Right hindlimb (tissue), 1 donor: Measurements from ENCODE around the gene PLA2G4E.

Experiments used
- DNase-seq: peaks from one replicate; pipeline ENCODE4 v3.0.0-alpha.2; 2018

The PLA2G4E gene

GRCh38 chr15:41990243-41990605, 30.6 kb downstream of the PLA2G4E start:
- DNase-seq, result no peak

DNA sequence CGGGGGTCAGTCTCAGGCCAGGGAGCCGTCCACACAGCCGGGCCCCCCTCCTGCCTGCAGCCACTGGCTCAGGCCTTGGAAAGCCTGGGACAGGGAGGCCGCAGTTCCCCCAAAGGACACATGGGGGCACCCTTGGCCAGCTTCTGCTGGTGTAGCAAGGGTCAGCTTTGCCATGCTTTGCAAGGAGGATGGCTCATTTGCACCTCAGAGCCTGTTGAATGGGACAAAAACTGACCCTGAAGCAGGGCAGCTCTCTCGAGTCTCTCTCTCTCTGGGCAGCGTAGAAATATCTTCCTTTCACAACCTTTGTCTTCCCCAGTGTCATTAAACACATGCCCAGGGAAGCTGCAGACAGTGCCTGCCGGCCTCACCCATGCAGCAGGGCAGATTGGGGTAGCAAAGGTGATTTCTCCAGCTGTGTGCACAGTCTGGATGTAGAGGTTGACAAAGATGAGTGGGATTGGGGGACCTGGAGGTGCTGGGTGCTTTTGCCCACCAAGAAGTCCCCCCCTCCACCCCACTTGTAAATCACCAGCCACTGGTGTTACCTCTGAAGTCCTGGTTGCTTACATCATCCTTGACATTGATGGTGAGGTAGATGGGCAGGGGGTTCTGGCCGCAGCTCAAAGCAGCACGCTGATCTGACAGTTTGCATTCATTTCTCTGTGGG, 31.1 kb downstream of the PLA2G4E start:
- peak; percentile 89 for DNase-seq

GRCh38 chr15:41988896-41989572, 31.8 kb downstream of the PLA2G4E start:
- DNase-seq, result no peak

DNA sequence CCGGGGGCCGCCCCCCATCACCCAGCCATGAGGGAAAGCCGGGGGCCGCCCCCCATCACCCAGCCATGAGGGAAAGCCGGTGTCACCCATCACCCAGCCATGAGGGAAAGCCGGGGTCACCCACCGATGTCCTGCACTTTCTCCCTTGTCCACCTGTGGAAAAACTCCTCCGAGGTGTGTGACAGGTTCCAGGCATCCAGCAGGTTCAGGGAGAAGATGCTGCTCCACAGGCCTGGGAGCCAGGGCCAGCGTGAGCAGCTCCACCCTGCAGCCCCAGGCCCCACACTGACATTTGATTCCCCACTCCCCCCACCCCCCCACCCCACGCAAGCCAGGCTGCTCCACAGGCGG, 32.9 kb downstream of the PLA2G4E start:
- DNase-seq, result no peak

DNA sequence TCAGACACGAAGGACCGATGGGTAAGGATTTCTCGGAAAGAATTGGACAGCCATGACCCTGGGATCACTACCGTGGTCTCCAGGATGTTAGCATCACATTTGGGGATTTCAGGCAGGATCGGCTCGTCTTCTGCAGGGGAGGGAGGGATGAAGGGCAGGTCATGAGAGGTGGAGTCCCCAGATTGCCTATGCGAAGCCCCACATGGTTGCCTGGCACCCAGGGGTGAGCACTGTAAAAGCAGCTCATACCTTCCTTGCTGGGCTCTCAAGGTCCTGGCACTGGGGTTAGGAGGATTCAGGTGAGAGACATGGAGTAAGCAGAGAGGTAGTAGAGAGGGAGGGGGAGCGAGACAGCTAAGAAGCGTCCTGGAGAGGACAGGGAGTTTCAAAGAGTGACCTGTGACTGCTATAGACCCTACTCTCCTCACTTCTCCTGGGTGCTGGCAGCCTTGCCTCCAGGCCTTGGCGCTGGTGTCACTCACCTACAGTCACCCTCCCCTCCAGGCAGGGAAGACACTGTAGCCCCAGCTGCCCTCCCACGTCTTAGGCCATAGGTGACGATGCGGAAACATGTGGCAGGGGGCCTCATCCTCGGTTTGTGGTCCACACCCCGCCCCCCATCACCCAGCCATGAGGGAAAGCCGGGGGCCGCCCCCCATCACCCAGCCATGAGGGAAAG, 33.5 kb downstream of the PLA2G4E start:
- no peak for DNase-seq

- DNase-seq, result no peak
These were observed 35.3 kb downstream of the PLA2G4E start for GRCh38 chr15:41985236-41986160.

DNA sequence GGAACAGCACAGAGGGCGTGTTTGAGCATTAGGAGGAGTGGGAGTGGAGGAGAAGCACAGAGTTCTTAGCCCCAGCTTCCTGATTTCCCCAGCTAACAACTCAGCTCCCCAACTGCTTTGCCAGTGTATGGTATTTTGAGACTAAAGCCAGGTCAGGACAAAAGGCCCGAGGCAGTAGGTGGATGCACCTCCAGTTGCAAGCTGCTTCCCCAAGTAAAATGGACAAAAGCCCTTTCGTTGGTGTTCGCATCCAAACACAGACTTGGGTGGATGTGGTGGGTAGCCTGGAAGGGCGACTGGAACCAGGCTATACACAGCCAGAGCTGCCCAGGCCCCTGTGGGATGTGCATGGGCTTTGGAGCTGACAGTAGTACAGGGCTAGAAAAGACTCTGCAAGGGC, 36.2 kb downstream of the PLA2G4E start:
- DNase-seq, result no peak

DNA sequence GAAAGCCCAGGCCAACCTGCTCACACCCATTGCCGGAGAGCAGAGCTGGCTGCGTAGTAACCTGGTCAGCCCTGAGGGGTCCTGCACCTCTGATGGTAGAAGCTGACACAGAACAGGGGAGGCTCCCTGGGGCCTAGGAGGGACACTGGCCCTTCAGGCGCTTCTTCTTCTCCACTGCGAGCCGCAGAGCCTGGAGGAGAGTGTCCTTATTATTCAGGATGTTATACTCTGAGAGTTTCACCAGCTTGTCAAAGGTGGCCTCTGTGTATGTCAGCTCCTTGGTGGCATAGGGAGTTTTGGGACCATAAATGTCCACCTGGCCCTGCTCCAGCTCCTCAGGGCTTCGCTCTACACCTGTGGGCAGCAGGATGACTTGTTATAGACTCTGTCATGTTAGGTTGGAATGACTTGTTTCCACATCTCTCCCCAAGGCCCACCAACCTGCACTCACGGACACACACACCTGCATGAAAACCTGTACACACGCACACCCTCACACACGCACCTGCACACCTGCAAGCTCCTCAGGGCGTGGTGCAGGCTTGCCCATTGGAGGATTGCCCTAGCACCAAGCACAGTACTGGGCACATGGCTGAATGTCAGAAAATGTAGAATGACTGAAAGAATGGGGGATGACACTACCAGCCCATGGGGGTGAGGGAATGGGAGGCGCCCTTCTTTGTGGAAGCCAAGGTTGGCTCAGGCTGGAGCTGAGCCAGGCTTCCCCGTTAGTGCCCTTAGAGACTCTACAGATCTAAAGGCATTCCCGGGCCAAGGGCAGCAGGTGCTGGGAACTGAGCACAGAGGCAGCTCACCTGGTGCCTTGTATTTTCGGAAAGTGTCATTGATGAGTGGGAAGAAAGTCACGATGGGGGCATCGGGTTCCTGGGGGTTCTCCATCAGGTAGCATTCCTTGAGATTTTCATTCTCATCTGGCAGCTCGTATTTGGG, 36.9 kb downstream of the PLA2G4E start:
- DNase-seq, result no peak

DNA sequence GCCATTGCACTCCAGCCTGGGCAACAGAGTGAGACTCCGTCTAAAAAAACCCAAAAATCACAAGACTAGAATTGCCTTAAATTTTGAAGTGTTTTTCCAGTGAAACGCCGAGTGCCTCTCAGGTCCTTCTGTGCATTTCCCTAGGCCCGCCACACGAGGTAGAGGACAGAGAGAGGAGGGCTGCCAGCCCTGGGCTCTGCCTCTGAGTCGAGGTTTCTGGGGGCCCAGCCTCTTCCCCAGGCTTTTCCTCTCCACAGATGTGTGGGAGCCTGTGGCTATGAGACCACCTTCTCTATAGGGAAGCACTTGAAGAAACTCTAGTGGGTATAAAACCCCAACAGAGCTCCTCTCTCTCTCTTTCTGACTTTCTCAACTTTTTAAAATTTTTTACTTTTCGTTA, 37.6 kb downstream of the PLA2G4E start:
- no peak for DNase-seq

DNA sequence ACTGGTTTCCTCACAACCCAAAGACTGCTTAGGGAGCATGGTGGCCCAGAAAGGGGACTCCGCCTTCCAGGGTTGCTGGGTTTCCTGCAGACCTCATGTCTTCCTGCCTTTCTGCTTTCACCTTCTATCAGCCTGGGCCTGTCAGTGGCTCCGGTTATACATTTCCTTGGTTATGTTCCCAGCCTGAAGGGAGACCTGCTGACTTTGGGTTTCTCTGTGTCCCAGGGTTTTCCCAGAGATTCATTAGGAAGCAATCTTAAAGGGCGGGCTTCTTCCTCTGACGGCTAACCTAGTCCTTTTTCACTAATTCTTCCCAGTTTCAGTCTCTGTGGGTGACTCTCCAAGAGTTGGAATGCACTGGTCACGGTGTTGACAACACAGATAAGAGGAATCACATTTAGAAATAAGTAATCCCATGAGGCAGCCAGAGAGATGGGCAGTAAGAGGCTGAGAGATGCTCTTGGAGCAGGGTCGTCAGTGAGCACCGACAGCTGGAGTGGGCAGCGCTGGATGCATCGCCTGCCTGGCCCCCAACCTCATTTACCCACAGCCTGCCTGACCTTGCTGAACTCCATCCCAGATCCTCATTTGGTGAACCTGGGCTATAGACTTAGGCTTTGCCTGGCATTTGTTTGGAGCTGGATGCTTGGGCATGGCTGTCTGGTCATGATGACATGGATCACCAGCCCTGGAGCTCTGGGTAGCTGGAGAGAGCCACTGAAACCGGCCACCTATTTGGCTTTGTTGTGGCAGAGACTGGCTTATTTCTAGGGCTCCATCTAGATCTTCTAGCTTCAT, 38.5 kb downstream of the PLA2G4E start:
- no peak for DNase-seq

DNA sequence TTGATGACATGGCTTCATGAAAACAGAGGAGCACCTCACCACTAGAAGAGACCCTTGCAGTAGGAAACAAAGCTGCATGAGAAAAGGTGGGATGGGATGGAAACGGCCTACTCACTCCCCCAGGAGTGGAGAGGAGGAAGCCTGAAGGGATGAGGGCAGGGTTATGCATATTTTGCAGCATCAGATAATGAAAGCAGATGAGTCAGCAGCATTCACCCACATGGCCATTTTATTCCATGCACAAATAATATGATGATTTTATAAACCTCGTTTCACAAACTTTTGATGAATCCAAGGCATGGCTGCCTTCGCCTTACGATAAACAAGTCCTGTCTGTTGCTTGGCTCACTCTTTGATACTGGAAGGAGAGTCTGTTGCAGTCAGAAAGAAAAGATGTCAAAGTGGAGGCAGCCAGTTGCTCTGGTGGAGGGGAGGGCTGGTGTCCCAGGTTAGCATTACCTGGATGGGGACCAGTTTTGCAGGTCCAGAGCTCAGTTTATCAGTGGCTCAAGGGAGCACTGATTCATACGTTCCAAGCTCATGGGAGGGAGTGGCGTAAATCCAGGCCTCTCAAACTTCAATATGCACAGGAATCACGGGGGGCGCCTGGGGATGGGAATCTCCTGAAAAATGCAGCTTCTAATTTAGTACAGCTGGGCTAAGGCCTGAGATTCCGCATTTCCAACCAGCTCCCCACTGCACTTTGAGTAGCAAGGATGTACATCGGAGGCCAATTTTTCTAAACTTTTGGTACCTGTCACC, 39.3 kb downstream of the PLA2G4E start:
- DNase-seq, result no peak

DNA sequence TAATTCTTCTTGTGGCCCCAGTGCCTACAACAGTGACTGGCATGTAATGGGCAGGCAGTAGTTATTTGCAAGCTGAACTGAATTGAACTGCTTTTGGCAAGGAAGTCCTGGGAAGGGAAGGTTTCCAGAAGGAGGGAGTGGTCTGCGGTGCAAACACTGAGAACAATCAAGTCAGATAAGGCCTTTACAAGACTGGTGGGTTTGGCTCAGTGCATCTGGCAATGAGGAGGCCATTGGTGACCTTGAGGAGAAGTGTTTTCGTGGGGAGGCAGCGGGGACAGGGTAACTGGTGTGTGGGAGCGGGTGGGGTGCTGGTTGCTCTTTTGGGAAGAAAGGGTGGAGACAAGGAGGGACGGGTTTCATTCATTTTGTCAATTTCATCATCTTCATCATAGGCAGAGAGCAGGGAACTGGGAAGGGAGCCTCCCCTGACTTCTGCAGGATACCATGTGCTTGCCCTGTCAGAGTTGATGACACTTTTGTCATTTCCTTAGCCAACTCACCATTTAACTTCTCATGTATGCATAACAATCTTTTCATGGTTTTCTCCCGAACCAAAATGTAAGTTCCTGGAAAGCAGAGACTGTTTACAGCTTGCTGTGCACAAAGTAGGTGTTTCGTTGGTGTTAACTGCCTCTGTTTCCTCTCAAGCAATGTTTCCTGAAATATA, 40.1 kb downstream of the PLA2G4E start:
- no peak for DNase-seq

DNA sequence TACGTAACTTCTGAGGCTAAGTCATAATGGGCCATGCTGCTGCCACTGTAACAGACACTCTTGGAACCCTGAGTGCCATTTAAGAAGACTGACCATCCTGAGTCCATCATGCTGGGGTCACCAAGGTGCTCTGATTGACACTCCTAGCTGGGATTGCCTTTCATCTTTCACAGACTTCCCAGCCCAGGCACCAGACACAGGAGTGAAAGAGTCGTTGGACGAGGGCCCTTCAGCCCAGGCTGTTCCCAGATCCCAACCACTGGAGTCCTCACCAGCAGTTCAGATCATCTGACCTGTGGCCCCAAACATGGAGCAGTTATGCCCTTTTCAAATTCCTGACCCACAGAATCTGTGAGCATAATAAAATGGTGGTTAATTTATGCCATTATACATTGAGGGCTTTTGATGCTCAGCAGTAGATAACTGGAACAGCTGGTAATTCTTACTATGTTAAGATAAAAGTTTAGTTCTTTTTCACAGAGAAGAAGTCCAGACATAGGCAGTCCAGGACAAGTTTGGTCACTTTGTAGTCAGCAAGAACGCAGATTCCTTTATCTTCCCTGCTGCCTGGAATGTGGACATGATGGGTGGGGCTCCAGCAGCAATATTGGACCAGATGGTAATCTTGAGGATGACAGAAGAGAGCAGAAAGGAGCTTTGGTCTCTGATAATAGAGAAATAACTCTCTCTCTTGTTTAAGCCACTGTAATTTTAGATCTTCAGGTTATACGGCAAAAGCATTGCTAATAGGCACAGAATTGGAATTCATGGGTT, 41.2 kb downstream of the PLA2G4E start:
- no peak for DNase-seq

GRCh38 chr15:41978534-41978933, 42.3 kb downstream of the PLA2G4E start:
- no peak for DNase-seq

DNA sequence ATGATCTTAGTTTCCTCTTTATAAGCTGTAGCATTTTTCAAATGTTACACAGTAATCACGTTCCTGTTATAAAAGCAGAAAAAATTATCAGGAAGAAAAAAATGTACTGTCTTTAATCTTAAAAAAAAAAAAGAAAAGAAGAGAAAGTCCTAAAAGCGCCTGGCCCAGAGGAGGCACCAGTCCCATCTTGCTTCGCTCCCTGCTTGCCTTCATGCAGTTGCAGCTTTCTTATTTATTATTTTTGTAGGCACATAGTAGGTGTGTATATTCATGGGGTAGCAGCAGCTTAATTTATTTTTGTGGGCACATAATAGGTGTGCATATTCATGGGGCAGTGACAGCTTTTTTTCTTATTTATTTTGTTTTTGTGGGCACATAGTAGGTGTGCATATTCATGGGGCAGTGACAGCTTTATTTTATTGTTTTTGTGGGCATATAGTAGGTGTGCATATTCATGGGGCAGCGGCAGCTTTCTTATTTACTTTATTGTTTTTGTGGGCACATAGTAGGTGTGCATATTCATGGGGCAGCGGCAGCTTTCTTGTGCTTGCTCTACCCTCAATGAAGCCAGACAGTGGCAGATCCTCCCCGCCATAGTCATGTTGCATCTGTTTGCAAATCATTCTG, 43.0 kb downstream of the PLA2G4E start:
- no peak for DNase-seq

- no peak for DNase-seq
These were observed 45.2 kb downstream of the PLA2G4E start for GRCh38 chr15:41975669-41976068.

DNA sequence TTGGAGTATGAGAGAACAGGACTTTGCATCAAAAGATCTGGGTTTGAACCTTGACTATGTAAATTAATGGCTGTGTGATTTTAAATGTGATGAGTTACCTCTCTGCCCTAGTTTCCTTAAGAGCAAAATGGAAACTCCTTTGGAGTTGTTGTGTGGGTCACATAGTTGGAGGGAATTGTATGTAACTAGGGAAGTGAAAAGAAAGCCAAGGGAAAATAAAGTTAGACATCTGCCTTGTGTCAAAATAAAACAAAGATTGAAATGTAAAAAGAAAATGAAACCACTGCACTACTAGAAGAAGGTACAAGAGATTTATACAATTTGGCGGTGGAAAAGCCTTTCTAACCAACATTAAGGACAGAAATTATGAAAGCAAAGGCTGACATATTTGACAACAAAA, 46.8 kb downstream of the PLA2G4E start:
- no peak for DNase-seq
